Umbilical cord (tissue), 2 donors: Measurements from ENCODE around the gene HTR2A. TPM values are rescaled to one million over a fixed set of nuclear protein-coding genes. Genes with fewer than 3 reads are reported as not detected.
A peak's percentile ranks its signal among the peaks of the same experiment; 100 is the strongest.
"Not testable (repeated sequence)": the region's sequence is repeated elsewhere in the genome, so short reads cannot be mapped to it uniquely, and the experiment has no call there.

Source experiments
- DNase-seq: peaks from one replicate; pipeline ENCODE4 v3.0.0-alpha.2; 2015; ENCODE audit warnings: low spot score
- total RNA-seq: library from RNA; depleted of rRNA; stranded (reverse); fragments of >200 nt; gene quantifications from one replicate; pipeline ENCODE4 v1.2.3, GENCODE V29; 2014; ENCODE audit warnings: low replicate concordance; ENCODE audit not compliant: insufficient read depth

Gene HTR2A
- total RNA-seq, 1 donor from 2014 or later, result 29.6 TPM

DNA sequence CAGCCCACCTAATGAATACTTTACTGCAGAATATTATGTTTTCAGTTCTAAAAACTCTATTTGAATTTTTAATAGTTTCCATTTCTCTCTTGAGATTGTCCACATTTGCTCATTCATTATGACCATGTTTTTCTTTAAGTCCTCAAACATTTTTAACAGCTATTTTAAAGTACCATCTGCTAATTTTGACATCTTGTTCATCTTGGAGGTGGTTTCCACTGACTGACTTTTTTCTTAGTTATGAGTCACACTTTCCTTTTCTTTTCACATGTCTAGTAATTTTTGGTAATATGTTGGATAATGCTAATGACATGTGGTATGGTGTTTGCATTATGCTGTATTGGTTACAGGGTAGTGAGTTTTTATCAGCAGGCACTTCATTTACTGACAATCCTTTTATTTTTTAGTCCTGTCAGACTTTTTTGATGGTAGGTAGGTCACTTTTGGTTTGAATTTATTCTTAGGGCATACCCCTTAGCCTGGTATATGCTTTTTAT, 84.5 kb downstream of the HTR2A start:
- no peak for DNase-seq

DNA sequence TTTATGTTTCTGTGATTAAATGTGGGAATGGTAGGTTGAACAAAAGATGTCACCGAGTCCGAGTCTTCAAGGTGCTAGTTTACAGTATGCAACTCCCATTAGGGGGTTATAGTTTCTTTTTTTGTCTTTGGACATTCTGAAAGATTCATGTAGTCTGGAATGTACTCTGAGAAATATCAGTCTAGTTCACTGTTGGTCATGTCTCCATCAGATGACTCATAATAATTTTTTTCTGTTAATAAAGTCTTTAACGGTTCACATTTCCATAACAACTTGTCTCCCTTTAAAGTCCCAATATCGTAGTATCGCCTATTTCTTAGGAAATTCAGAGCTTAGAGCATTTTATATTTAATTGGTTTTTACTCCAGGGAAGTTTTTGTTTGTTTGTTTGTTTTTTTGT, 86.4 kb downstream of the HTR2A start:
- no peak for DNase-seq

DNA sequence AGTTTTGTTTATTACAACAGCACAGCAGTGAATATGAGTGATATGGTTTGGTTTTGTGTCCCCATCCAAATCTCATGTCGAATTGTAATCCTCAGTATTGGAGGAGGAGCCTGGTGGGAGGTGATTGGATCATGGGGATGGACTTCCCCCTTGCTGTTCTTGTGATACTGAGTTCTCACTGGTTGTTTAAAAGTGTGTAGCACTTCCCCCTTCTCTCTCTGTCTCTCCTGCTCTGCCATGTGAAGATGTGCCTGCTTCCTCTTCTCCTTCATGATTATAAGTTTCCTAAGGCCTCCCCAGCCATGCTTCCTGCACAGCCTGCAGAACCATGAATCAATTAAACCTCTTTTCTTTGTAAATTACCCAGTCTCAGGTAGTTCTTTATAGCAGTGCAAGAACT, 91.9 kb downstream of the HTR2A start:
- not testable (repeated sequence) for DNase-seq

DNA sequence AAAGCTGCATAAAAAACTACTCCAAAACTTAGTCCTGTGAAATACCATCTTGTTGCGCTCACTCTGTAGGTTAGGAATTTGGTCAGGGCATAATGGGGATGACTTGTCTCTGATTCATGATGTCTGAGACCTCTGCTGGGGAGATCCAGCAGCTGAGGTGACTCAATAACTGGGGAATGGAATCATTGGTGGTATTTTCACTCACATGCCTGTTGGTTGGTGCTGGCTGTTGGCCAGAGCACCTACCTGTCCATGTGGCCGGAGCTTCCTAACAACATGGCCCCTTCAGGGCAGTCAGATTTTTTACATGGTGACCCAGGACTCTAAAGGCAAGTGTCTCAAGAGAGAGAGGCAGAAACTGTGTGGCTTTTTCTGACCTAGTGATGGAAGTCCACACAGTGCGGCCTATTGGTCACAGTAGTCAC, 92.5 kb downstream of the HTR2A start:
- no peak for DNase-seq

DNA sequence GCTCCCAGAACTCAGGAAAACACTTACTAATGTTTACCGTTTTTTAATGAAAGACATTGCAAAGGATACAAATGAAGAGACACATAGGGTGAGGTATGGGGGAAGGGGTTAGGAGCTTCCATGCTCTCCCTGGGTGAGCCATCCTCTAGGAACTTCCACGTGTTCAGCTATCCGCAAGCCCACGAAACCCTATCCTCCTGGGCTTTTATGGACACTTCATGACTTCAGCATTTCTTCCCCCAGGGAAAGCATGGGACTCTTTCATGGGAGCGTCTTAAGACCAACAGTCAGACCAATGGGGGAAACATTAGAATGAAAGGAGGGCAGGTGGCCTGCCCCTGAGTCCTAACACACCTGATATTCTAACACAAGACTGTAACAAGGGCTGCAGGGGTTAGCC, 93.3 kb downstream of the HTR2A start:
- no peak for DNase-seq

DNA sequence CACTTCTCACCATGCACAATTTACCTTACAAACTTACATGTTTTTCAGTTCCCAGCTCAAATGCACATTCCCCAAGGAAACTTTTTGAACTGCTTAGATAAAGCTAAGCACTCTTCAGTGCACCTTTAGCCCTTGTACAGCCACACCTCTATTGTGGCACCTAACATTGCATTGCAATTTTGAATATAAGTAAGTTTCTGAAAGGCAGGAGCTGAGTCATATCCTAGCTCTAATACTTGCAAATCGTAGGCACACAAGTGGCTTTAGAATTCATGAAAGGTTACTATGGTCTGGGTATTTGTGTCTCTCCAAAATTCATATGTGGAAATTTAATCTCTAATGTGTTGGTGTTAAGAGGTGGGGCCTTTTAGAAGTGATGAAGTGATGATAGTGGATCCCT, 95.0 kb downstream of the HTR2A start:
- DNase-seq, result no peak

DNA sequence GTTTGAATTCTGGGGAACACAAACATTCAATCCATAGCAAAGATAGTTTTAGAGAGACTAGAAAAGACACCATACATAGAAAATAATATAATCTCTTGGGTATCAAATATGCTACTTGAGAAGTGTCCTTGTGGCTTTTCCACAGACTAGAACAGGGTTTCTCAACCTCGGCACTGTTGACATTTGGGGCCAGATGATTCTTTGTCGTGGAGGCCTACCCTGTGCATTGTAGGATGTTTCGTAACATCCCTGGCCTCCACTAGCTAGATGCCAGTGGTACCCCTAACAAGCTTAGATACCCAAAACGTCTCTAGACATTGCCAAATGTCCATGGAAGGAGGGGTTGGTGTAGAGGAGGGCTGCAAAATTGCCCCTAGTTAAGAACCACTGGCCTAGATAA, 97.7 kb downstream of the HTR2A start:
- DNase-seq, result no peak

DNA sequence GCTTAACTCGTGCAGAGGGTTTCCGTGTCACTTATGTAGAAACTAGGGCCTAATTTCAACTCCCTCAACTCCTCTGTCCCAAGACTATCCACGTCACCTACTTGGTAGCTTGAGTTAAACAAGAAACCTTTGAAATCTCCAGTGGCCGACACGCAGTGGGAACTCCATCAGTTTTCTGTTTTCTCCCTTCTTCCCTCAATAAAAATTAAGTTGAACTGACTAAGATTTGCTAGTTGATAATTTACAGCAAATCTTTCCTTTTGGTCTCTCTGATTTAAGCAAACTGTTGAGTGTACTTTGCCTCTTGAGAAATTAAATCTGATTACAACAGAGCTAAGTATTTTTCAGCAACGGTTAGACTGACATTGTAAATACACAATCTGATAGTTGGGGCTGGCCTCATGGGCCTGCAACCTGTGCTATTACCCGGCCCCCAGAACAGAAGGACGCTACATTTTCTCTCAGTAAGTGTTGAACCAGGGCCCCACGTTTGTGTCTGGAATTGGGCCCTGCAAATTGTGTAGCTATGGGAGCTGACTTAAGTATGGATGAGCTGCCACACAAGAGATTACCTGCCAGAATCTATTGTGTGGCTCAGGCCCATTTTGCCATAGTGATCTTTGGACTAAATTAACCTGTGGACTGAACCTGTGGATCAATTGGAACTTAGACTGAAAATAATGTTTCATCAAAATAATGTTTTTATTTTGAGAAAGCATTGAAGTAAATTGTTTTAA, 99.2 kb downstream of the HTR2A start:
- DNase-seq, result no peak

DNA sequence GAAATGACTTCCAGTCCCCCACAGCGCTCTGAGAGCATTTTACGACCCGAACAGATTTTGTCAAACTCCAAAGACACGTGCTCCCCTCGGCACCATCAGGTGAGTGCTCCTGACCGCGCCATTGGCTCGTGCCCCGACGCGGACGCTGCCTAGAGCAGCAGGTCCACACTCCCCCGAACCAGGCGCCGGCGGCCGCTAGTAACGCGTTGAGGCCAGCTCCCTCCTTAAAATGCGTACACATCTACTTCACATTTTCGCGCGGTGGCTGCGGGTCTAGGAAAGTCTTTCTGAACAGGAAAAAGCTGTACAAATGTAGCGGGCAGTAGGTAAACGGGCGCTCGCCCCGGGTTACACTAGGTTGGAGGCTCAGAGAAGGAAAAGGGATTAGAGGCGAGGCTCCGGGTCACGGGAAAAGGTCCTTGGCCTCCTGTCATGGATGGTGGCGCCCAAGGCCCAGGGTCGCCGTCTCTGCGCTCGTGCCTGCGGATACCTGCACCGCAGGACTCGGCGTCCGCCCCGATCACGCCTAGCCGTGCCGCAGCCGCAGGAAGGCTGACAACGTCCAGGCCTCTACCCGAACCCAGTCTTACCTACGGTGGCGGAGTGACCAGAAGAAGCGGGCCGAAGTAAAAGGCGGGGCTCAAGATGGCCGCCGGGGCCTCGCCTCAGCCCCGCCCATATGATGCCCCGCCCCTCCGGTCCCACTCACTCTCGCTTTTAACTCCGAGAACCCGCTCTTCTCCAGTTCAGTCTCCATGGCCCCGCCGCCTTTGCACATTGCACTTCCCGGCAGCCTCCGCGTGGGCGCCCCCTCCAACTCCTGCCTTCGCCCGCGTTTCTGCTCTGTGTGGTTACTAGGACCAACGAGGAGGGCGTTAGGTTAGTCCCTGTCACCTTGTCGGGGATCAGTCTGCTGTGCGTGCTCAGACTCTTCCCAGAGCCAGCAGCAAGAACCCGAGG, 100.1 kb downstream of the HTR2A start, which contains the start of gene ESD:
ESD (minus strand) TSS at position 647 of the 960 bp plus-strand sequence. CDS start 5,748 bp downstream, outside the sequence.
- peak; percentile 96 for DNase-seq

DNA sequence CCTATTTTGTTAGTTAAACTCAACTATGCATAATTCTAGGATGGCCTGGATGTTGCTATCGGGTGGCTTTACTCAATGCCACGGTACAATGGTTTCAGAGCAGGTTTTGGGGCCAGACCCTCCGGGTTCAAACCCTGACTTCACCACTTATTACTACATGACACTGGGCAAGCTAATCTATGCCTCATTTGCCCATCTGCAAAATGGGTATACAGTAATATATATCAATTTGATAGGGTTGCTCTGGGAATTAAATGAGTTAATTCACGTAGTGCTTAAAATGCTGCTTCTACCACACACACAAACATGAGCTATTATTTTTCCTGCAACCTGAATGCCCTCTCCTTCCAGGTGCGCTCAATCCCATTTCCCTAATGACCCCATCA, 100.7 kb downstream of the HTR2A start:
- DNase-seq, result no peak

DNA sequence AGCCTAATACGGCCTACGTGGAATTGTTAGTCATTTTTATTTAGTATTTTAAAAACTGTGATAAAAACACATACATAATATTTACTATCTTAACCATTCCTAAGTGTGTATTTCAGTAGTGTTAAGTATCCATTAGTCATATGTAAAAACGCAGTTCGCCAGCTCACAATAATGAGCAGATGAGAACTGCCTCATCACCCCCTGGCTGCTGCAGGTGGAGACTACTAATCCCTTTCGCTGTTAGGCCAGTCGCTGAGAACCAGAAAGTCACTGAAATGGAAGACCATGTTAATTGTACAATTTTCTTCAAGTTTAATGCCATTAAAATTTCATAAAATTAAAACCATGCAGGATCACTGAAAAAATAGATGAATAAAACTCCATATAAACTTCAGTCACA, 101.5 kb downstream of the HTR2A start:
- DNase-seq, result no peak

DNA sequence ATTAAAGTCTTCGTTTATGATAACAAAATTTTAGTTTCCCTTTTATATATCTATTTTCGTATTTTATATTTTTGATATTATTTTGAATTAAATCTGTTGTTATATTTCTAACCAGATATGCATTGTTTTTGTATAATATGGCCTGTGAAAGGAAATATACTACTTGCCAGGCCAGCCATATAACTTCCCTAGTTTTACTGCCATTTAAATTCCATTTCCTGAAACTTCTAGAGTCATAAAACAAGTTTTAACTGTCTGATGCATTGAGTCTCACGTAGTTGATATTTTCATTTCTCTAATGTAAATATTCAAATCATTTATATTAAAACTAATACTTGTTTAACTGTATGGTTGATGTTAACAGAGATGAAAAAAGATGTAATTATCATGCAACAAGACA, 113.3 kb downstream of the HTR2A start:
- DNase-seq, result no peak

DNA sequence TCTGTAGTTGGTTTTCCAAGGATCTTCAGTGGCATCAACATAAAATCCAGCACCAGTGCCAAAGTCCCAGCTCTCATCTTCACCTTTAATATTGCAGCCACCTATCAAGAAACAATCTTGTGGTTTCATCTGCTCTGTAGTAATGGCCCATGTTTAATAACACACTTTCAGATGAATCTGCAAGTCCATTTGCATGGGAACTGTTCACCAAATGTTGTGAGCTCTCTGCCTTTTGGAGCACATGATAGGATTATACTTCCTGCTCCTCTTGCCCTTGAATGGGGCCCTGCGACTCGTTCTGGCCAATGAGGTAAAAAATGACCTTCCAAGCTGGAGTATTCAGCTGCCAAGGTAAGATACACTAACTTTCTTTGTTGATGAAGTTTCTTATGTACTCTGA, 114.2 kb downstream of the HTR2A start:
- DNase-seq, result no peak

DNA sequence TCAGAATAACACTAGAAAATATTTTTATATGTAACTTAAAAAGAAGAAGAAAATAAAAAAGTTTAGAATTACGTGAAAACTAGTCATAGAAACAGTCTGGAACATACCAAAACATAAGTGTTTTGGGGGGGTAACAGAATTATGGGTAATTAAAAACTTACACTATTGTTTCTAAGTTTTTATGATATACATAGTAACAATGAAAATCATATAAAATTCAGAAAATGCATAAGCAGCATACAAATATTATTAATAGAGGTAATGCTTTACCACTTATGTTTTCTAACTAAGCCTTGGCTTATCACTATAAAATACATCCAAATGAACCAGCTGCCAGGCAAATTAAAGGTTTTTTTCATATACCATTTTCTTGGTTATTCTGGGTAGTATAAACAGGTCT, 114.8 kb downstream of the HTR2A start:
- DNase-seq, result no peak

Other genes with a start within 250 kb of the HTR2A start
- 149 TPM for gene ESD, start 99.9 kb downstream of the HTR2A start, total RNA-seq